NCI-H82 treated with DMSO at 0.1 percent for 48 hours (cell line): Measurements from ENCODE around the gene NR2F2.

Source experiments
- DNase-seq: peaks from one replicate; lab custom pipeline; 2025; ENCODE audit not compliant: unreplicated experiment; lab: John Stamatoyannopoulos, UW

Gene NR2F2

GRCh38 chr15:96331144-96331944 is 844 bp downstream of the NR2F2 start:
- no peak for DNase-seq

- no peak for DNase-seq
Measured at GRCh38 chr15:96331945-96332636, 1.6 kb downstream of the NR2F2 start.

- no peak for DNase-seq
Measured at GRCh38 chr15:96332637-96333121, 2.2 kb downstream of the NR2F2 start.

- DNase-seq: no peak
Measured at GRCh38 chr15:96333131-96334016, 2.9 kb downstream of the NR2F2 start.

GRCh38 chr15:96334017-96334704 is 3.7 kb downstream of the NR2F2 start:
- no peak for DNase-seq

- DNase-seq: no peak
Measured at GRCh38 chr15:96334705-96335410, 4.4 kb downstream of the NR2F2 start.

GRCh38 chr15:96335411-96336024 is 5.0 kb downstream of the NR2F2 start:
- DNase-seq: no peak

GRCh38 chr15:96336108-96336595 is 5.7 kb downstream of the NR2F2 start:
- DNase-seq: no peak

GRCh38 chr15:96336596-96337364 is 6.3 kb downstream of the NR2F2 start:
- no peak for DNase-seq

GRCh38 chr15:96337365-96338023 is 7.0 kb downstream of the NR2F2 start:
- no peak for DNase-seq

- no peak for DNase-seq
Measured at GRCh38 chr15:96338074-96338765, 7.7 kb downstream of the NR2F2 start.

GRCh38 chr15:96338766-96339618 is 8.5 kb downstream of the NR2F2 start:
- DNase-seq: no peak

- DNase-seq: no peak
Measured at GRCh38 chr15:96339619-96340347, 9.3 kb downstream of the NR2F2 start.

GRCh38 chr15:96340348-96340597 is 9.8 kb downstream of the NR2F2 start:
- no peak for DNase-seq

- DNase-seq: no peak
Measured at GRCh38 chr15:96340598-96341512, 10.4 kb downstream of the NR2F2 start.
